ENCODE measurements around the gene YJU2.
"Not testable (repeated sequence)": the region's sequence is repeated elsewhere in the genome, so short reads cannot be mapped to it uniquely, and the experiment has no call there.

YJU2 gene

GRCh38 chr19:4246767-4247593 is at the start of gene YJU2:
Gene YJU2, plus strand, starts transcription at chr19:4247080. Its CDS starts 67 bp downstream, at chr19:4247147.
- DNase-seq, result peak; percentile 100

- DNase-seq, result no peak
Observed at GRCh38 chr19:4197228-4197624, 49.7 kb upstream of the YJU2 start.

GRCh38 chr19:4197625-4198466 is 49.0 kb upstream of the YJU2 start:
- no peak for DNase-seq

GRCh38 chr19:4198467-4199126 is 48.3 kb upstream of the YJU2 start:
- no peak for DNase-seq

GRCh38 chr19:4199699-4200293 is 47.1 kb upstream of the YJU2 start:
- DNase-seq, result no peak

GRCh38 chr19:4200940-4201542 is 45.8 kb upstream of the YJU2 start:
- DNase-seq, result no peak

GRCh38 chr19:4201798-4202197 is 45.1 kb upstream of the YJU2 start:
- DNase-seq, result no peak

GRCh38 chr19:4206818-4207484 is 39.9 kb upstream of the YJU2 start:
- DNase-seq, result no peak

- peak; percentile 31 for DNase-seq
Observed at GRCh38 chr19:4208385-4209094, 38.3 kb upstream of the YJU2 start.

- DNase-seq, result no peak
Observed at GRCh38 chr19:4210166-4210731, 36.6 kb upstream of the YJU2 start.

- no peak for DNase-seq
Observed at GRCh38 chr19:4213116-4213515, 33.8 kb upstream of the YJU2 start.

GRCh38 chr19:4215807-4216206 is 31.1 kb upstream of the YJU2 start:
- DNase-seq, result no peak

- DNase-seq, result no peak
Observed at GRCh38 chr19:4216846-4217245, 30.0 kb upstream of the YJU2 start.

- no peak for DNase-seq
Observed at GRCh38 chr19:4217429-4218264, 29.2 kb upstream of the YJU2 start.

GRCh38 chr19:4218523-4218922 is 28.4 kb upstream of the YJU2 start:
- not testable (repeated sequence) for DNase-seq

GRCh38 chr19:4220188-4220587 is 26.7 kb upstream of the YJU2 start:
- no peak for DNase-seq

GRCh38 chr19:4224470-4224869 is 22.4 kb upstream of the YJU2 start:
- no peak for DNase-seq

GRCh38 chr19:4225885-4226284 is 21.0 kb upstream of the YJU2 start:
- DNase-seq, result no peak

- DNase-seq, result no peak
Observed at GRCh38 chr19:4227771-4228170, 19.1 kb upstream of the YJU2 start.

GRCh38 chr19:4228765-4229178 is 18.1 kb upstream of the YJU2 start:
- no peak for DNase-seq

Data from NCI-H1436 (cell line).